Uterus (tissue), 4 donors: Measurements from ENCODE around the gene XIAP. TPM values are rescaled to one million over a fixed set of nuclear protein-coding genes. Genes with fewer than 3 reads are reported as not detected.
"Not testable (repeated sequence)": the region's sequence is repeated elsewhere in the genome, so short reads cannot be mapped to it uniquely, and the experiment has no call there.

ENCODE experiments used
- DNase-seq, 2 donors: peaks; one replicate each; pipeline ENCODE4 v3.0.0-alpha.2; 2019 to 2020
- H3K27ac ChIP-seq, 2 donors: fragments of 200-600 bp; sonication (generic); 1 replicate in 1 of 2; 2 replicates in 1 of 2; pipeline ENCODE4 v1.5.1; 2016 to 2018
- H3K27me3 ChIP-seq, 2 donors: fragments of 200-600 bp; sonication (generic); one replicate each; pipeline ENCODE4 v1.5.1; 2018 to 2019; ENCODE audit warnings: control low read depth in 1 of 2
- H3K36me3 ChIP-seq, 2 donors: fragments of 200-600 bp; sonication (generic); one replicate each; pipeline ENCODE4 v1.5.1; 2019; ENCODE audit warnings: control low read depth in 1 of 2
- H3K4me1 ChIP-seq, 2 donors: fragments of 200-600 bp; sonication (generic); one replicate each; pipeline ENCODE4 v1.5.1; 2018 to 2019; ENCODE audit warnings: control low read depth in 1 of 2
- H3K4me3 ChIP-seq, 2 donors: fragments of 200-600 bp; sonication (generic); 1 replicate in 1 of 2; 2 replicates in 1 of 2; pipeline ENCODE4 v1.5.1; 2018 to 2019; ENCODE audit warnings: mild to moderate bottlenecking in 1 of 2
- H3K9me3 ChIP-seq, 2 donors: fragments of 200-600 bp; sonication (generic); one replicate each; pipeline ENCODE4 v1.5.1; 2019; ENCODE audit warnings: control low read depth in 1 of 2
- POLR2A ChIP-seq, 2 donors: fragments of 450-650 bp; IDR thresholded peaks; one replicate each; pipeline ENCODE4 v1.6.1; 2016; ENCODE audit warnings: antibody characterized with exemption in 2 of 2, mild to moderate bottlenecking in 1 of 2, moderate library complexity in 1 of 2
- intact Hi-C: fragments of 100-400 bp; cut with DNase I; formaldehyde crosslinking; loops from one replicate; pipeline ENCODE4 v1.15.1; 2023; ENCODE audit warnings: low total_unique reads
- total RNA-seq, 4 donors: library from RNA; depleted of rRNA in 3 of 4; stranded (reverse); fragments of >200 nt in 3 of 4; gene quantifications; one replicate each; pipeline versions ENCODE4 v1.1.0 to v1.2.4, GENCODE V29; 2014 to 2023
- TF ChIP-seq, protein P1 (sequence below), 4 experiments: fragments of 200-600 bp in 2 of 4; fragments of 450-650 bp in 2 of 4; sonication (generic) in 2 of 4; IDR thresholded peaks; one replicate each; pipeline ENCODE4 v1.5.1; 2016 to 2019; ENCODE audit warnings: antibody characterized with exemption in 4 of 4, mild to moderate bottlenecking in 2 of 4, moderate library complexity in 1 of 4
- donor health status: DM: yes; HTN: yes; CAD: no.

Gene XIAP
- total RNA-seq, 4 donors from 2014 or later = 4.9 to 83.5 (median 56.6) TPM

DNA sequence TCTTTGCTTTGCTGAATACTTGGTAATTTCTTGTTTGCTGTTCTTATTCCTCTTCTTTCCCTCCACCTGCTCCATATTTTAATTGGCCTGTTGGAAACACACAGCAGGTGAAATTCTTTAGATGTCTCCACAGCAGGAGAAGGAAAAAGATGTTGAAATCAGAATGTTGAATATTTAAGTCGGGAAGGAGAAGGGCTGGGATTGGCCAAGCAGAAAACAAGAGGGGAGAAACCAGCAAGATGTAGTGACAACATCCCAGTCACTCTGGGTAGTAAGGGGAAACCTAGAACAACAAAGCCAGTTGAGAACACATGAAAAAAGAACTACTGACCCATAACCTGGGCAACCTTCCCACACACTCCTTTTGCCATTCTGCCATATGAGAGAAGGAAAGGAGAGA, 64.3 kb downstream of the XIAP start:
- TF ChIP-seq, protein P1, sequence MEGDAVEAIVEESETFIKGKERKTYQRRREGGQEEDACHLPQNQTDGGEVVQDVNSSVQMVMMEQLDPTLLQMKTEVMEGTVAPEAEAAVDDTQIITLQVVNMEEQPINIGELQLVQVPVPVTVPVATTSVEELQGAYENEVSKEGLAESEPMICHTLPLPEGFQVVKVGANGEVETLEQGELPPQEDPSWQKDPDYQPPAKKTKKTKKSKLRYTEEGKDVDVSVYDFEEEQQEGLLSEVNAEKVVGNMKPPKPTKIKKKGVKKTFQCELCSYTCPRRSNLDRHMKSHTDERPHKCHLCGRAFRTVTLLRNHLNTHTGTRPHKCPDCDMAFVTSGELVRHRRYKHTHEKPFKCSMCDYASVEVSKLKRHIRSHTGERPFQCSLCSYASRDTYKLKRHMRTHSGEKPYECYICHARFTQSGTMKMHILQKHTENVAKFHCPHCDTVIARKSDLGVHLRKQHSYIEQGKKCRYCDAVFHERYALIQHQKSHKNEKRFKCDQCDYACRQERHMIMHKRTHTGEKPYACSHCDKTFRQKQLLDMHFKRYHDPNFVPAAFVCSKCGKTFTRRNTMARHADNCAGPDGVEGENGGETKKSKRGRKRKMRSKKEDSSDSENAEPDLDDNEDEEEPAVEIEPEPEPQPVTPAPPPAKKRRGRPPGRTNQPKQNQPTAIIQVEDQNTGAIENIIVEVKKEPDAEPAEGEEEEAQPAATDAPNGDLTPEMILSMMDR (IDR thresholded peaks at IDR 0.05) = no peak
- no peak for TF ChIP-seq POLR2A (IDR thresholded peaks at IDR 0.05)
- Histone ChIP-seq H3K27me3 (no peaks in the 10 kb centered on the region), H3K4me3 (no peak overlapping the region), H3K9me3 (no peaks in the 10 kb centered on the region), H3K36me3 (no peaks in the 10 kb centered on the region), H3K4me1 (no peaks in the 10 kb centered on the region), H3K27ac (no peak overlapping the region)
- DNase-seq = no peak
- intact Hi-C loops = no loop called here

DNA sequence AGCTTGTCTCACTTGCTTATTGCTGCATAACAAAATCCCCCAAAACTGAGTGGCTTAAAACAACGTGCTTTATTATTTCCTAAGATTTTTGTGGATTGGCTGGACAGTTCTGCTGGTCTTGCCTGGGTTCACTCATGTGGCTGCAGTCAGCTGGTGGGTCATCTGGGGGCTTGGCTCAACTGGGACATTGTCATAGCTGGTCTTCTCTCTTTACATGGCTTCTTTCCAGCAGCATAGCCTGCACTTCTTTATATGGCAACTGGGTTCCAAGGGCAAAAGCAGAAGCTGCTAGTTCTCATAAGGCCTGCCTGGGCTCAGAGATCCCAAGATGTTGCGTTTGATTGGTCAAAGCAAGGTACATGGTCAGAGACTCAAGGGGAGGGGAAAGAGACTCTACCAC, 68.0 kb downstream of the XIAP start:
- Histone ChIP-seq H3K36me3 (no peaks in the 10 kb centered on the region), H3K27ac (no peak overlapping the region), H3K9me3 (no peaks in the 10 kb centered on the region), H3K27me3 (no peaks in the 10 kb centered on the region), H3K4me1 (no peaks in the 10 kb centered on the region), H3K4me3 (no peak overlapping the region)
- intact Hi-C loops = no loop called here
- DNase-seq = no peak
- no peak for TF ChIP-seq POLR2A (IDR thresholded peaks at IDR 0.05)
- TF ChIP-seq, protein P1 (IDR thresholded peaks at IDR 0.05) = no peak

DNA sequence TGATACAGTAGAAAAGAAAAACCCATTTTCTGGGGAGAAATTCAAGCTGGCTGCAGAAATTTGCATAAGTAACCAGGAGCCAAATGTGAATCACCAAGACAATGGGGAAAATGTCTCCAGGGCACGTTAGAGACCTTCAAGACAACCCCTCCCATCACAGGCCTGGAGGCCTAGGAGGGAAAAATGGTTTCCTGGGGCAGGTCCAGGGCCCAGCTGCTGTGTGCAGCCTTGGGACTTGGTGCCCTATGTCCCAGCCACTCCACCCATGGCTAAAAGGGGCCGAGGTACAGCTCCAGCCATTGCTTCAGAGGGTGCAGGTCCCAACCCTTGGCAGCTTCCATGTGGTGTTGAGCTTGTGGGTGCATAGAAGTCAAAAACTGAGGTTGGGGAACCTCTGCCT, 72.2 kb downstream of the XIAP start:
- intact Hi-C loops, H3K4me3 ChIP-seq, H3K27ac ChIP-seq, H3K4me1 ChIP-seq, H3K36me3 ChIP-seq, H3K27me3 ChIP-seq, DNase-seq, H3K9me3 ChIP-seq: not testable (repeated sequence)

DNA sequence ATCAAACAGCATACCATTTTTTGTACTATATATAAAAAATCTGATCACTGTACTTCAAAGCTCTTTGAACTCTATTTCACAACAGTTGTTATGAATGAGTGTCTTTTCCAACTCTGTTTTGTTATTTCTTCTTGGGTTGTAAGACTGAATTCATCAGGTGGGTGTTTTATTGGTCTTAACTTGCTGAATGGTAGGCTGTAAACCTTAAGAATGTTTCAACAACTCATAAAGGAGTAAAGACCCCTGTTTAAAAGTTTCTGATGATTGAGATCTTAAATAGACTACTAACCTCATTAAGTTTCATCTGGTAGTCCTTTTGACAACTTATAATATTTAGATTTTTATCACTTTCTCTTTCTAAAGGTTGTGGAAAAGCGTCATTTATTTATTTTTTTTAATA, 83.2 kb downstream of the XIAP start:
- Histone ChIP-seq H3K4me1 (no peaks in the 10 kb centered on the region), H3K9me3 (no peaks in the 10 kb centered on the region), H3K36me3 (no peaks in the 10 kb centered on the region), H3K4me3 (no peak overlapping the region), H3K27ac (no peak overlapping the region), H3K27me3 (no peaks in the 10 kb centered on the region)
- no peak for TF ChIP-seq POLR2A (IDR thresholded peaks at IDR 0.05)
- intact Hi-C loops = no loop called here
- DNase-seq = no peak

DNA sequence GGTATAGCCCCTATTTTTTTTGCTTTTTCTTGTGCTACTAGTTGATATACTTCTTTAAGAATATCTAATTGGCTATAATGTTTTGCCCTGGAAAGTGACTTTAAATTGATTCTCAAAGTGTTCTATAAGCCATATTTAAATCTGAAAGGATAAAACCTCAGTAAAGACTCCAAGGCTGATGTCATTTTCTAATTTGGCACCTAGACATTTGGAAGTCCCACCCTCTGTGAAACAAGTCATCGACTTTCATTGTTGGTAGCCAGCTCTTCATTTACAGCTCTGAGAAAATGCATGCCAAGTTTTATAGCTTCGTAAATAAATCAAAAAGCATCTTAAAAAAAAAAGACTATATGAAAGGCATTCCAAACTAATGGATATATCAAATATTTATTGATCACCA, 83.6 kb downstream of the XIAP start:
- Histone ChIP-seq H3K27me3 (no peaks in the 10 kb centered on the region), H3K36me3 (no peaks in the 10 kb centered on the region), H3K9me3 (no peaks in the 10 kb centered on the region), H3K4me3 (no peak overlapping the region), H3K4me1 (no peaks in the 10 kb centered on the region), H3K27ac (no peak overlapping the region)
- DNase-seq = no peak
- intact Hi-C loops = no loop called here
- TF ChIP-seq, protein P1 (IDR thresholded peaks at IDR 0.05) = no peak
- TF ChIP-seq POLR2A (IDR thresholded peaks at IDR 0.05) = no peak

DNA sequence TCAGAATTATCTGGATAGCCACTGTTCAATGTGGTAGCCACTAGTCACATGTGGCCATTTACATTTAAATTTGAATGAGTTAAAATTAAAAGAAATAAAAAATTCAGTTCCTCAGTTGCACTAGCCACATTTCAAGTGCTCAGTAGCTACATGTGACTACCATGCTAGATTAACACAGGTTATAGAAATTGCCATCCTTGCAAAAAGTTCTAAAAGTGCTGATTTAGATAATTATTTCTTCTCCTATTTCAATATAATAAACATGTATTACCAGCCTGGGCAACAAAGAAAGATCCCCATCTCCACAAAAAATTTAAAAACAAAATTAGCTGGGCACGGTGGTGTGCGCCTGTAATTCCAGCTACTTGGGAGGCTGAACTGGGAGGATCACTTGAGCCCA, 90.0 kb downstream of the XIAP start:
- no peaks in the 10 kb centered on the region for H3K9me3 ChIP-seq
- TF ChIP-seq, protein P1 (IDR thresholded peaks at IDR 0.05) = no peak
- no peak for TF ChIP-seq POLR2A (IDR thresholded peaks at IDR 0.05)
- H3K27ac ChIP-seq = no peak overlapping the region
- intact Hi-C loops = no loop called here
- H3K4me1 ChIP-seq = no peaks in the 10 kb centered on the region
- H3K36me3 ChIP-seq = no peaks in the 10 kb centered on the region
- no peak for DNase-seq
- H3K27me3 ChIP-seq = no peaks in the 10 kb centered on the region
- no peak overlapping the region for H3K4me3 ChIP-seq
